BLaER1 (cell line): ENCODE results near the gene LRRIQ3.

Experiments used
- H3K27ac ChIP-seq: shearing (Covaris generic); formaldehyde crosslinking; 2 replicates; pipeline ENCODE4 v1.8.1; 2022
- H3K27me3 ChIP-seq: shearing (Covaris generic); formaldehyde crosslinking; 2 replicates; pipeline ENCODE4 v1.8.1; 2022
- H3K36me3 ChIP-seq: shearing (Covaris generic); formaldehyde crosslinking; 2 replicates; pipeline ENCODE4 v1.8.1; 2022
- H3K4me1 ChIP-seq: shearing (Covaris generic); formaldehyde crosslinking; 2 replicates; pipeline ENCODE4 v1.8.1; 2022
- H3K4me2 ChIP-seq: shearing (Covaris generic); formaldehyde crosslinking; 2 replicates; pipeline ENCODE4 v1.8.1; 2022
- H3K4me3 ChIP-seq: shearing (Covaris generic); formaldehyde crosslinking; 2 replicates; pipeline ENCODE4 v1.8.1; 2022
- H3K9ac ChIP-seq: shearing (Covaris generic); formaldehyde crosslinking; 2 replicates; pipeline ENCODE4 v1.8.1; 2022
- H3K9me3 ChIP-seq: shearing (Covaris generic); formaldehyde crosslinking; 2 replicates; pipeline ENCODE4 v1.8.1; 2022
- H4K20me1 ChIP-seq: shearing (Covaris generic); formaldehyde crosslinking; 2 replicates; pipeline ENCODE4 v1.8.1; 2022
- Cebpa-rat ChIP-seq: shearing (Covaris generic); IDR thresholded peaks from 2 replicates; pipeline ENCODE4 v1.8.1; 2022

Gene LRRIQ3

DNA sequence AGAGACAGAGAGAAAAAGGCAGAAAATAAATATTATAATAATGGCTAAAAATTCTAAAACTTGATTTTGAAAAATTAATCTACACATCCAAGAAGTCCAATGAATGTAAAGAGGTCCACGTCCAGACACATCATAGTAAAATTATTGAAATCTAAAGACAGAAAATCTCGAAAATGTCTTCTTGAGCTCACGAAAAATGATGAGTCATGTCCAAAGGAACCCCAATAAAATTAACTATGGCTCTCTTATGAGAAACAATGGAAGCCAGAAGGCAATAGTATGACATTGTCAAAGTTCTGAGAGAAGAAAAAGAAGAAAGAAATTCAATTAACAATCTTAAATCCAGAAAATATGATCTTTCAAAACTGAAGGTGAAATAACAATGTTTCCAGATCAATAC is 84.6 kb downstream of the LRRIQ3 start:
- Histone ChIP-seq H3K9me3 (no peaks in the 10 kb centered on the region), H3K4me3 (no peak overlapping the region), H3K27me3 (no peaks in the 10 kb centered on the region), H4K20me1 (no peaks in the 10 kb centered on the region), H3K36me3 (no peaks in the 10 kb centered on the region), H3K27ac (no peak overlapping the region), H3K4me2 (no peak overlapping the region), H3K9ac (no peak overlapping the region), H3K4me1 (no peaks in the 10 kb centered on the region)
- TF ChIP-seq Cebpa-rat, result no peak

DNA sequence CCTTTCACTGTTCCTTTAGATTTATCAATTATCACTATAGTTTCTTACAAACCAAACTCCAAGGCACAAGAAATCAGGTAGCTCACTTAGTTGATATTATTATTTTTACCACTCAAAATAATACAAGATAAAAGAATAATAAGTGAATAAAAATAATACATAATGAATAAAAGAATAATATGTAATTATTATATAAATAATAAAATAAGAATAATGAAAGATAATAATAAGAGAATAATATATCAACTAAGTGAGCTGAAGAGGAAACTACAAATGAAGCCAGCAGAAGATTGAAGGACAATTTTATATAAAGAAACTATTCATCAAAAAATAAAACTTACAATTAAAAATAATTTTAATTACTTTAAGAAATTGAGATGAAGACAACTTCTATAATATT is 90.6 kb downstream of the LRRIQ3 start:
- H3K9me3 ChIP-seq, result no peaks in the 10 kb centered on the region
- H3K27me3 ChIP-seq, result no peaks in the 10 kb centered on the region
- no peaks in the 10 kb centered on the region for H3K4me1 ChIP-seq
- no peak overlapping the region for H3K27ac ChIP-seq
- no peak overlapping the region for H3K9ac ChIP-seq
- H3K4me2 ChIP-seq, result no peak overlapping the region
- no peaks in the 10 kb centered on the region for H4K20me1 ChIP-seq
- no peak for TF ChIP-seq Cebpa-rat
- no peak overlapping the region for H3K4me3 ChIP-seq
- no peaks in the 10 kb centered on the region for H3K36me3 ChIP-seq

DNA sequence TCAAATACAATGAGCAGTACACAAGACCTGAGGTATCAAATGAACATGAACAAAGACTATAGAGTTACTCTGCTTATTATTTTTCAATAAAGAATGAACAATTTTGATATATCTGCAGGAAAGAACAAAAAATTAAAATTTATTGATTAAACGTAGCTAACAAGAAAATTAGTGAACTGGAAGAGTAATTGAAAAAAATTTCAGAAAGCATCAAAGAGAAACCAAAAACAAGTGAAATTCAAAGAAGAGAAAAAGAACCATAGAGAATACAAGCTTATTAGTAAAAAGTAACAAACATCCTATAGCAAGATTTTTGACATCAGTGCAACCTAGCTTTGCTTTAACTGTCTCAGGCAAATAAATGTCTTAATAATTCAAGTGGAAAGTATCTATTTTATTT is 106.6 kb downstream of the LRRIQ3 start:
- Histone ChIP-seq H3K36me3 (no peaks in the 10 kb centered on the region), H3K9me3 (peaks cover 9% of the 10 kb centered on the region; the same call in 1 of the 2 replicates), H3K4me2 (no peak overlapping the region), H3K9ac (no peak overlapping the region), H3K4me1 (no peaks in the 10 kb centered on the region), H4K20me1 (no peaks in the 10 kb centered on the region), H3K27ac (no peak overlapping the region), H3K27me3 (no peaks in the 10 kb centered on the region), H3K4me3 (no peak overlapping the region)
- no peak for TF ChIP-seq Cebpa-rat

DNA sequence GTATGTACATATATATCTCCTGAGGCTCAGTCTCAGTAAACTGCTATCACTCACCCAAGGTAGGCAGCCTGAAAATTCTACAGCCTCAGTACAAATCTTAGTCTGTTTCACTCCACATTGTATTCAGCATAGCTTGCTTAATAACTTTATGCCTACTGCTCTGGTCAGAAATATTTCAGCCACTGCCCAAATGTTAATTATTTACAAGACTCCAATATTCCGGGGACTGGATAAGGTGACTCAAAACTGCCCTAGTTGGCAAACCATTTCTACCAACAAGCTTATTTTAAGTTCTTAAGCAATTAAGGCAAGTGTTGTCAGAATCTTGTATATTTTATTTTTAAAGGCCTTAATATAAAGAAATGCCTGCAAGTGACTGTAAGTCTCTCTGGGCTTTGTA is 114.8 kb downstream of the LRRIQ3 start:
- no peak overlapping the region for H3K27ac ChIP-seq
- no peaks in the 10 kb centered on the region for H3K36me3 ChIP-seq
- H3K27me3 ChIP-seq, result no peaks in the 10 kb centered on the region
- H3K9ac ChIP-seq, result no peak overlapping the region
- no peak overlapping the region for H3K4me2 ChIP-seq
- H3K9me3 ChIP-seq, result no peaks in the 10 kb centered on the region
- no peaks in the 10 kb centered on the region for H3K4me1 ChIP-seq
- no peak overlapping the region for H3K4me3 ChIP-seq
- no peaks in the 10 kb centered on the region for H4K20me1 ChIP-seq
- no peak for TF ChIP-seq Cebpa-rat

DNA sequence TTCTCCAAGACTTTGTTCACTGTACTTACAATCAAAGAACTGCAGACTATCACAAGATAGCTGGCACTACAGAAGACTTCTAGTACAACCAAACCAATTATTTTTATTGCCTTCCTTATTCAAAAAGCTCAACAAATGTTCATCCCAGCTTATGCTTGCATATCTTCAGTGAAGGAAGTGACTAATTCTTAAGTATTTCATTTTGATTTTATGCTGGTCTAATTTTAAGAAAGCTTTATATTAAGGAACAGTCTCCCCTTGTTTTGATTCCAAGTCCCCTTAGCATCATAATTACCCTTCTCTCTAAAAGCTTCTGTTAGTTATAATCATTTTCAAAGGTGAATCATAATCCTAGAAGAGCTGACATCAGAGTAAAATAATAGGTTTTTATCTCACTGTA is 132.9 kb downstream of the LRRIQ3 start:
- Histone ChIP-seq H3K27ac (no peak overlapping the region), H3K27me3 (no peaks in the 10 kb centered on the region), H3K36me3 (no peaks in the 10 kb centered on the region), H3K9ac (no peak overlapping the region), H3K4me1 (no peaks in the 10 kb centered on the region), H4K20me1 (no peaks in the 10 kb centered on the region), H3K9me3 (no peaks in the 10 kb centered on the region), H3K4me3 (no peak overlapping the region), H3K4me2 (no peak overlapping the region)
- no peak for TF ChIP-seq Cebpa-rat

DNA sequence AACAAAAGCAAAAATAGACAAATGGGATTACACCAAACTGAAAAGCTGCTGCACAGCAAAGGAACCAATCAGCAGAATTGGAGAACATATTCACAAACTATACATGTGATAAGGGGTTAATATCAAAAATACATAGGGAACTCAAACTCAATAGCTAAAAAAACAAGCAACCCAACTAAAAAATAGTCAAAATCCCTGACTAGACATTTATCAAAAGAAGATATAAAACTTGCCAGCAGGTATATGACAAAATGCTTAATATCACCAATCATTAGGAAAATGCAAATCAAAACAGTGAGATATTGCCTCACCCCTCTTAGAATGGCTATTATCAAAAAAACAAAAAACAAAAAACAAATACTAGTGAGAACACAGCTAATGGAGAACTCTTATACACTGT is 140.3 kb downstream of the LRRIQ3 start:
- Histone ChIP-seq H3K4me2 (no peak overlapping the region), H3K36me3 (no peaks in the 10 kb centered on the region), H3K27ac (no peak overlapping the region), H3K9ac (no peak overlapping the region), H3K4me1 (no peaks in the 10 kb centered on the region), H3K9me3 (no peaks in the 10 kb centered on the region), H3K4me3 (no peak overlapping the region), H3K27me3 (no peaks in the 10 kb centered on the region), H4K20me1 (no peaks in the 10 kb centered on the region)
- no peak for TF ChIP-seq Cebpa-rat

DNA sequence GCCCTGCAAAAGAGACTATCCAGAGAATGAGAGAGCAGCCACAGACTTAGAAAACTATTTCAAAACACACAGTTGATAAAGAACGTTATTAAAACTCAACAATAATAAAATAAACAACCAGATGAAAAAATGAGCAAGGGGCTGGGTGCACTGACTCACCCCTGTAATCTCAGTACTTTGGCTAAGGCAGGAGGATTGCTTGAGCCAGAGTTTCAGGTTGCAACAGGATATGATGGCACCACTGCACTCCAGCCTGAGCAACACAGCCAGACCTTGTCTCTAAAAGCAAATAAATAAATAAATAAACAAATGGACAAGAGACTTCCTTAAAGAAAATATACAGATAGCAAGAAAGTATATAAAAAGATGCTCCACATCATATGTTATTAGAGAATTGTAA is 144.6 kb downstream of the LRRIQ3 start:
- H3K27ac ChIP-seq, result no peak overlapping the region
- no peak overlapping the region for H3K4me2 ChIP-seq
- H3K9ac ChIP-seq, result no peak overlapping the region
- H3K4me1 ChIP-seq, result no peaks in the 10 kb centered on the region
- H3K36me3 ChIP-seq, result no peaks in the 10 kb centered on the region
- no peaks in the 10 kb centered on the region for H3K9me3 ChIP-seq
- H4K20me1 ChIP-seq, result no peaks in the 10 kb centered on the region
- H3K27me3 ChIP-seq, result no peaks in the 10 kb centered on the region
- TF ChIP-seq Cebpa-rat, result no peak
- no peak overlapping the region for H3K4me3 ChIP-seq

DNA sequence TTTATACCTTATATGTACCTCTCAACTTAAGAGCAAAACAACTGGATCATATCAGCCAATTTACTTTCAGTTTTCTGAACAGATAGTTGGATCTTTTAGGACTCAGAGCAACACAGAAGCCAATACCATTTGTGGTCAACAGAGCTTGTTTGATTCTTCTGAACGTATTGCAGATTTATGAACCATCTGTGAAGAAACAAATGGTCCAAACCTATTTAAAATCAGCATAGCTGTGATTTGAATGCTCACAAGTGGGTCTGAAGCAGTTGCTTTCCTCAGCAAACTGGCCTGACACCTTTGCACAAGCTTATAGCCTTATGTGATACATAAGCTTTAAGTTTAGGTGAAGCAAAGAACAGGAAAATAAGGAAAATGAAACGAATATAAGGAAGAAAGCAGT is 147.6 kb downstream of the LRRIQ3 start:
- TF ChIP-seq Cebpa-rat, result no peak
- no peaks in the 10 kb centered on the region for H3K9me3 ChIP-seq
- H3K9ac ChIP-seq, result no peak overlapping the region
- no peaks in the 10 kb centered on the region for H3K36me3 ChIP-seq
- no peak overlapping the region for H3K4me3 ChIP-seq
- H4K20me1 ChIP-seq, result no peaks in the 10 kb centered on the region
- H3K4me1 ChIP-seq, result no peaks in the 10 kb centered on the region
- H3K27ac ChIP-seq, result no peak overlapping the region
- H3K27me3 ChIP-seq, result no peaks in the 10 kb centered on the region
- no peak overlapping the region for H3K4me2 ChIP-seq

DNA sequence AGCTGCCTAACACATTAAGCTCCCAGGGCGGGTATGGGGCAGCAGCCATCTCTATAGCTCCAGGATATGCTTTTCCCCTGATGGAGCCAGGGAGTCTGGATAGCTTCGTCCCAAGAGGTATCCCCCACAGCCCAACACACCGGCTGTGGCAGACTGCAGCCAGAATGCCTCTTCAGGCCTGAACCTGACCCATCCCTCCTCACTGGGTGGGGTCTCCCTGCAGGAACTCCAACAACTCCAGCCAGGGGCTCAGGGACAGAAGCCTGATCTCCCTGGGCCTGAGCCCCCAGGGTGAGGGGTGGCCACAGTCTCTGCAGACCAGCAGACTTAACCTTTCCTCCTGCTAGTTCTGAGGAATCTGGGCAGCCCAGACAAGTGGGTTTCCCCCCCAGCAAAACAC is 159.9 kb downstream of the LRRIQ3 start:
- H3K4me2 ChIP-seq, result no peak overlapping the region
- H3K27ac ChIP-seq, result no peak overlapping the region
- no peak overlapping the region for H3K4me3 ChIP-seq
- no peak overlapping the region for H3K9ac ChIP-seq
- no peaks in the 10 kb centered on the region for H4K20me1 ChIP-seq
- no peaks in the 10 kb centered on the region for H3K4me1 ChIP-seq
- no peaks in the 10 kb centered on the region for H3K27me3 ChIP-seq
- no peak for TF ChIP-seq Cebpa-rat
- no peaks in the 10 kb centered on the region for H3K9me3 ChIP-seq
- no peaks in the 10 kb centered on the region for H3K36me3 ChIP-seq

DNA sequence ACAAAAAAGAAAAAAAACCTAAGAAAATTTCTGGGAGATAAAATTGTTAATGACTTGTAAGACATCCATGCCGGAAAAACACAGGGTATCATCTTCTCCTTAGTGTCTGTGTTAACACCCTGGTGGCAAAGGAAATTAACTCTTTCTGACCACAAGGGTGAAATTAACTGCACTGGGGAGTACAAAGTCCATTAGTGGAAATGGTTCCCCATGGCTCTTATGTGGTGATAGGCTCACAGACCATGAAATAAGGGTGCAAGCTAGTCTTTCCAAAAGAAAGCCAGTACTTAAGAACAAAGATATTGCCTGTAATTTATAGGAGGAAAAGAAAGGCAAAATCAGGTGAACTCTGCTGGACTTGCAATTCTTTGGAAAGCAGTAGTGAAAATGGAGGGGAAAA is 185.4 kb downstream of the LRRIQ3 start:
- Histone ChIP-seq H4K20me1 (no peaks in the 10 kb centered on the region), H3K36me3 (no peaks in the 10 kb centered on the region), H3K27ac (no peak overlapping the region), H3K9me3 (no peaks in the 10 kb centered on the region), H3K4me2 (no peak overlapping the region), H3K4me3 (no peak overlapping the region), H3K4me1 (peaks cover 11% of the 10 kb centered on the region), H3K9ac (no peak overlapping the region), H3K27me3 (no peaks in the 10 kb centered on the region)
- TF ChIP-seq Cebpa-rat, result no peak

DNA sequence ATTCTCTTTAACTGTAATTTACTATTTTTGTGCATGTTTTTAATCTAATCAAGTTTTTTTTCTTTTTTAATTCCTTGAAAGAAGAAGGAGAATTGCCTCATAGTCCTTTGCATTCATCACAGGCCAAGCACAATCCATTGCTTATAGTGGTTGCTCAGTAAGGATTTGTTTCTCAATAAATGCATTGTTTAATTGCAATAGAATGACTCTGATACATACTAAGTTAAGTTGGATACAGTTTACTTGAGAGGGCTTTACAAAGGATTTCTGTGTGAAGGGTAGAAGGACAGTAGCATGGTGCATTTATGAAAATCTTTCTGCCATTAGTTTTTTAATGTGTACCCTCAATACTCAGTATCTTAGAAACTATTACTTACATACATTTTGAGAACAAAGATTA is 186.2 kb downstream of the LRRIQ3 start:
- Histone ChIP-seq H3K4me2 (no peak overlapping the region), H3K9me3 (no peaks in the 10 kb centered on the region), H3K36me3 (no peaks in the 10 kb centered on the region), H3K27ac (no peak overlapping the region), H4K20me1 (no peaks in the 10 kb centered on the region), H3K4me1 (peaks cover 11% of the 10 kb centered on the region), H3K4me3 (no peak overlapping the region), H3K9ac (no peak overlapping the region), H3K27me3 (no peaks in the 10 kb centered on the region)
- no peak for TF ChIP-seq Cebpa-rat
